IMR-90 (cell line): Measurements from ENCODE around the gene TVP23C. TPM values are rescaled to one million over a fixed set of nuclear protein-coding genes. Genes with fewer than 3 reads are reported as not detected.

Source experiments
- ATAC-seq: fragments of 200-7000 bp; cut with Tn5 transposase; 2 replicates; pipeline ENCODE4 v1.9.1; 2020; ENCODE audit warnings: low read depth, mild to moderate bottlenecking, moderate library complexity
- BruUV-seq: library from RNA; stranded (reverse); fragments of 400-500 nt; replicated peaks from 2 replicates; lab custom pipeline; 2021; lab: Mats Ljungman, UMichigan
- CTCF ChIA-PET: fragments of 300-600 bp; formaldehyde crosslinking; extraction: SDS; loops from one replicate; lab custom pipeline; 2021; ENCODE audit warnings: antibody characterized with exemption; lab: Yijun Ruan, JAX
- POLR2A ChIA-PET: fragments of 300-600 bp; sonication (Branson Sonifier 250); formaldehyde crosslinking; loops from one replicate; lab custom pipeline; 2022; ENCODE audit warnings: antibody characterized with exemption; ENCODE audit not compliant: unreplicated experiment; lab: Charles Lee
- DNase-seq: peaks from one replicate; pipeline ENCODE4 v3.0.0; 2013
- H2AFZ ChIP-seq: replicated peaks from 2 replicates; pipeline ENCODE3; 2013; ENCODE audit warnings: low read length, mild to moderate bottlenecking; ENCODE audit not compliant: poor library complexity
- H2AK5ac ChIP-seq: 2 replicates; pipeline ENCODE4 v1.6.1; 2013; ENCODE audit warnings: low read depth, low read length, inconsistent platforms
- H2AK9ac ChIP-seq: replicated peaks from 2 replicates; pipeline ENCODE3; 2013; ENCODE audit warnings: mild to moderate bottlenecking, low read depth, low read length, moderate library complexity; ENCODE audit not compliant: poor library complexity
- H2BK120ac ChIP-seq: 2 replicates; pipeline ENCODE4 v1.6.1; 2013; ENCODE audit warnings: low read depth, low read length, inconsistent platforms
- H2BK15ac ChIP-seq: 3 replicates; pipeline ENCODE4 v1.6.1; 2013; ENCODE audit warnings: low read depth, low read length, inconsistent platforms
- H2BK20ac ChIP-seq: 2 replicates; pipeline ENCODE4 v1.6.1; 2013; ENCODE audit warnings: low read depth, mild to moderate bottlenecking, inconsistent platforms, low read length, moderate library complexity
- H2BK5ac ChIP-seq: 2 replicates; pipeline ENCODE4 v1.6.1; 2013; ENCODE audit warnings: mild to moderate bottlenecking, low read depth, low read length, inconsistent platforms; ENCODE audit not compliant: poor library complexity, severe bottlenecking
- H3K14ac ChIP-seq: replicated peaks from 2 replicates; pipeline ENCODE4 v1.6.1; 2013; ENCODE audit warnings: low read depth, low read length, inconsistent platforms
- H3K18ac ChIP-seq: 2 replicates; pipeline ENCODE4 v1.6.1; 2013; ENCODE audit warnings: low read depth, low read length, control low read depth
- H3K23ac ChIP-seq: 2 replicates; pipeline ENCODE4 v1.6.1; 2013; ENCODE audit warnings: low read depth, low read length, inconsistent platforms
- H3K27ac ChIP-seq: 2 replicates; pipeline ENCODE4 v1.5.1; 2013; ENCODE audit warnings: mild to moderate bottlenecking, control low read depth, low read length; ENCODE audit not compliant: insufficient read depth
- H3K27me3 ChIP-seq: 2 replicates; pipeline ENCODE4 v1.6.1; 2013; ENCODE audit warnings: low read length; ENCODE audit not compliant: control insufficient read depth, insufficient read depth
- H3K36me3 ChIP-seq: 2 replicates; pipeline ENCODE4 v1.6.1; 2013; ENCODE audit warnings: low read length, mixed read lengths; ENCODE audit not compliant: control insufficient read depth, insufficient read depth
- H3K4ac ChIP-seq: 2 replicates; pipeline ENCODE4 v1.6.1; 2013; ENCODE audit warnings: low read depth, low read length, inconsistent platforms
- H3K4me1 ChIP-seq: 2 replicates; pipeline ENCODE4 v1.6.1; 2013; ENCODE audit warnings: low read length, mixed read lengths; ENCODE audit not compliant: control insufficient read depth, insufficient read depth
- H3K4me2 ChIP-seq: 2 replicates; pipeline ENCODE4 v1.6.1; 2013; ENCODE audit warnings: low read depth, mild to moderate bottlenecking, control low read depth, low read length, moderate library complexity
- H3K4me3 ChIP-seq: 2 replicates; pipeline ENCODE4 v1.5.1; 2013; ENCODE audit warnings: low read depth, mild to moderate bottlenecking, control low read depth, low read length, moderate library complexity; ENCODE audit not compliant: insufficient read depth
- H3K56ac ChIP-seq: 2 replicates; pipeline ENCODE4 v1.6.1; 2013; ENCODE audit warnings: low read length, inconsistent platforms; ENCODE audit not compliant: insufficient read depth; ENCODE audit errors: extremely low read depth
- H3K79me1 ChIP-seq, 2 experiments: 2 replicates each; pipeline ENCODE4 v1.6.1; 2013; ENCODE audit warnings: low read length in 2 of 2, inconsistent platforms in 1 of 2, low read depth in 1 of 2
- H3K9ac ChIP-seq: 2 replicates; pipeline ENCODE4 v1.6.1; 2013; ENCODE audit warnings: low read depth, low read length, control low read depth
- H3K9me1 ChIP-seq: 2 replicates; pipeline ENCODE4 v1.6.1; 2013; ENCODE audit warnings: low read length, inconsistent platforms; ENCODE audit not compliant: insufficient read depth
- H3K9me3 ChIP-seq: 2 replicates; pipeline ENCODE4 v1.6.1; 2013; ENCODE audit warnings: low read length; ENCODE audit not compliant: control insufficient read depth, insufficient read depth
- H4K20me1 ChIP-seq: 2 replicates; pipeline ENCODE4 v1.6.1; 2013; ENCODE audit warnings: low read length, inconsistent platforms; ENCODE audit not compliant: insufficient read depth
- H4K5ac ChIP-seq: 2 replicates; pipeline ENCODE4 v1.6.1; 2013; ENCODE audit warnings: mild to moderate bottlenecking, low read depth, low read length, control low read depth
- H4K8ac ChIP-seq, 2 experiments: 2 replicates each; pipeline ENCODE4 v1.6.1; 2013; ENCODE audit warnings: low read depth in 2 of 2, low read length in 2 of 2, control low read depth in 1 of 2, inconsistent platforms in 1 of 2
- H4K91ac ChIP-seq: 2 replicates; pipeline ENCODE4 v1.6.1; 2013; ENCODE audit warnings: low read depth, low read length, inconsistent platforms; ENCODE audit not compliant: insufficient read depth
- CEBPB ChIP-seq: IDR thresholded peaks from 2 replicates; pipeline ENCODE4 v1.6.1; 2012; ENCODE audit warnings: low read depth, low read length, improper control_type of control experiment
- CHD1 ChIP-seq: IDR thresholded peaks from 2 replicates; pipeline ENCODE4 v1.6.1; 2012; ENCODE audit warnings: low read depth, low read length, improper control_type of control experiment
- MAFK ChIP-seq: IDR thresholded peaks from 2 replicates; pipeline ENCODE4 v1.6.1; 2012; ENCODE audit warnings: low read depth, low read length, improper control_type of control experiment
- MXI1 ChIP-seq: IDR thresholded peaks from 2 replicates; pipeline ENCODE4 v1.6.1; 2012; ENCODE audit warnings: low read depth, mild to moderate bottlenecking, low read length, moderate library complexity, borderline replicate concordance
- POLR2A ChIP-seq: IDR thresholded peaks from 2 replicates; pipeline ENCODE4 v1.6.1; 2012; ENCODE audit warnings: mild to moderate bottlenecking, low read depth, low read length
- RFX5 ChIP-seq: IDR thresholded peaks from 2 replicates; pipeline ENCODE4 v1.8.0; 2012; ENCODE audit warnings: low read depth, mild to moderate bottlenecking, low read length, moderate library complexity
- USF2 ChIP-seq: fragments of 150-350 bp; IDR thresholded peaks from 2 replicates; pipeline ENCODE4 v1.6.1; 2017; ENCODE audit warnings: mild to moderate bottlenecking, antibody characterized with exemption, low read length, low read depth
- WGBS, 2 experiments: methylation state at CpG; one replicate each; pipeline versions ENCODE4 v1.1.5 to v1.1.7; 2013; ENCODE audit warnings: missing lambda C conversion rate in 2 of 2; ENCODE audit not compliant: insufficient read length in 1 of 2; ENCODE audit errors: extremely low coverage in 2 of 2; 5-methylcytosine and 5-hydroxymethylcytosine counted together
- dilution Hi-C: fragments of 300-500 bp; cut with HindIII; formaldehyde crosslinking; loops from one replicate; pipeline ENCODE4 v1.14.3; 2018; ENCODE audit warnings: low sequenced_read_pairs; ENCODE audit not compliant: unreplicated experiment
- in situ Hi-C: fragments of 300-500 bp; cut with MboI; formaldehyde crosslinking; loops from 3 replicates; pipeline ENCODE4 v1.14.3; 2019; ENCODE audit warnings: low sequenced_read_pairs, inconsistent platforms, mixed read lengths
- intact Hi-C: fragments of 100-400 bp; cut with micrococcal nuclease; formaldehyde crosslinking; loops from 2 replicates; pipeline ENCODE4 v1.10.0; 2022
- polyA plus RNA-seq, 3 experiments: library from polyadenylated mRNA; depleted of rRNA; stranded (reverse); fragments of >200 nt; gene quantifications; 2 replicates each; pipeline ENCODE4 v1.2.3, GENCODE V29; 2012; ENCODE audit warnings: low replicate concordance in 1 of 3
- total RNA-seq: library from RNA; depleted of rRNA; stranded (reverse); fragments of >200 nt; gene quantifications from 2 replicates; pipeline ENCODE4 v1.2.3, GENCODE V29; 2012

Gene TVP23C
- total and polyA plus RNA-seq, 2 of the 4 experiments (the other 2 are of a cell fraction): 7.5 to 12.0 TPM

GRCh38 chr17:15492791-15493692, 70.2 kb downstream of the TVP23C start:
- in situ Hi-C loops: no loop called here
- Histone ChIP-seq H4K20me1 (no peaks in the 10 kb centered on the region), H2AK9ac (no peak overlapping the region), H3K9ac (no peak overlapping the region), H4K8ac (no peak overlapping the region), H3K79me1 (peaks cover 0 to 4% of the 10 kb centered on the region in 2 experiments; a peak in 1 of 4 replicates), H3K14ac (no peak overlapping the region), H3K27ac (no peak overlapping the region), H4K5ac (no peak overlapping the region), H3K4ac (no peak overlapping the region), H3K4me1 (peaks cover 4% of the 10 kb centered on the region), H2AK5ac (peak overlapping the region; percentile 24; the same call in 1 of the 2 replicates), H3K56ac (no peak overlapping the region), H2BK20ac (no peak overlapping the region), H4K91ac (no peak overlapping the region), H2BK15ac (no peak overlapping the region), H3K4me3 (no peak overlapping the region), H2BK120ac (no peak overlapping the region), H3K27me3 (no peaks in the 10 kb centered on the region), H2BK5ac (no peak overlapping the region), H3K4me2 (no peak overlapping the region), H2AFZ (no peak overlapping the region), H3K9me3 (no peaks in the 10 kb centered on the region), H3K9me1 (peaks cover 17% of the 10 kb centered on the region), H3K18ac (no peak overlapping the region), H3K23ac (no peak overlapping the region), H3K36me3 (peaks cover 4% of the 10 kb centered on the region)
- no TSS peak for BruUV-seq
- POLR2A ChIA-PET: no interaction called here
- dilution Hi-C loops: no loop called here
- DNase-seq (no peak), ATAC-seq (no peak)
- intact Hi-C loops: no loop called here
- CTCF ChIA-PET: interaction anchor here (1.0 kb wide), 1 partner anchor 10 kb away, joined by 3 read pairs; no protein-coding TSS in a partner anchor
- no peak for TF ChIP-seq CHD1
- no peak for TF ChIP-seq RFX5
- no peak for TF ChIP-seq CEBPB
- TF ChIP-seq MAFK: no peak
- no peak for TF ChIP-seq POLR2A
- no peak for TF ChIP-seq USF2
- TF ChIP-seq MXI1: no peak
- WGBS, 2 experiments: 98% methylated on average over 5 of the region's 8 CpGs; no CpG with 5 or more reads in 1 of the 2 experiments
